ENCODE data around the gene C3orf18.

- TF ChIP-seq EP300 (IDR thresholded peaks at IDR 0.05) (no peak), CTCF (IDR thresholded peaks at IDR 0.05) (no peak), POLR2AphosphoS5 (IDR thresholded peaks at IDR 0.05) (no peak), POLR2A (IDR thresholded peaks at IDR 0.05) (no peak)
These were observed 41.6 kb downstream of the C3orf18 start for GRCh38 chr3:50525987-50526386.
